ENCODE results near the gene CSNK2A1. TPM values are rescaled to one million over a fixed set of nuclear protein-coding genes. Genes with fewer than 3 reads are reported as not detected.

CSNK2A1 gene
- 100 to 1,000 TPM in 1 of 4 donors, 10 to 100 TPM in 3; 24.0 to 107 (median 33.8) TPM for polyA plus RNA-seq
- long read RNA-seq, donor 1, full-length matches to known transcripts: 55 of 66 reads
- long read RNA-seq, donor 1, partial matches to known transcripts: 11 of 66 reads
- long read RNA-seq, donor 1, other reads (novel, unspliced or antisense): 0 of 66 reads
- long read RNA-seq, donor 2, full-length matches to known transcripts: 8 of 8 reads
- long read RNA-seq, donor 2, partial matches to known transcripts: 0 of 8 reads
- long read RNA-seq, donor 2, other reads (novel, unspliced or antisense): 0 of 8 reads
- long read RNA-seq, donor 3, full-length matches to known transcripts: 16 of 23 reads
- long read RNA-seq, donor 3, partial matches to known transcripts: 7 of 23 reads
- long read RNA-seq, donor 3, other reads (novel, unspliced or antisense): 0 of 23 reads
- long read RNA-seq, donor 4, partial matches to known transcripts: 0 of 3 reads
- long read RNA-seq, donor 4, other reads (novel, unspliced or antisense): 0 of 3 reads
- long read RNA-seq, donor 5, full-length matches to known transcripts: 5 of 5 reads
- long read RNA-seq, donor 5, partial matches to known transcripts: 0 of 5 reads
- long read RNA-seq, donor 5, other reads (novel, unspliced or antisense): 0 of 5 reads
- long read RNA-seq, donor 6, full-length matches to known transcripts: 19 of 19 reads
- long read RNA-seq, donor 6, partial matches to known transcripts: 0 of 19 reads
- long read RNA-seq, donor 6, other reads (novel, unspliced or antisense): 0 of 19 reads
- long read RNA-seq, donor 7, full-length matches to known transcripts: 48 of 48 reads
- long read RNA-seq, donor 7, partial matches to known transcripts: 0 of 48 reads
- long read RNA-seq, donor 7, other reads (novel, unspliced or antisense): 0 of 48 reads
- long read RNA-seq, donor 8, full-length matches to known transcripts: 2 of 2 reads
- long read RNA-seq, donor 8, partial matches to known transcripts: 0 of 2 reads
- long read RNA-seq, donor 8, other reads (novel, unspliced or antisense): 0 of 2 reads
- long read RNA-seq, donor 9, full-length matches to known transcripts: 7 of 14 reads
- long read RNA-seq, donor 9, partial matches to known transcripts: 7 of 14 reads
- long read RNA-seq, donor 9, other reads (novel, unspliced or antisense): 0 of 14 reads
- long read RNA-seq, donor 10, full-length matches to known transcripts: 28 of 36 reads
- long read RNA-seq, donor 10, partial matches to known transcripts: 8 of 36 reads
- long read RNA-seq, donor 10, other reads (novel, unspliced or antisense): 0 of 36 reads

- peak within 1 kb of the TSS; percentile 88 to 93 (median 91) for H3K4me3 ChIP-seq (ENCODE audit: low read depth in 1 of 3, low read length in 3 of 3)
- no peak for FAIRE-seq
- 0 to 1% (median 1%) methylated on average over 34 to 44 of the region's 44 CpGs for WGBS, 3 donors
- H3K27me3 ChIP-seq (ENCODE audit: control insufficient read depth in 3 of 3, insufficient read depth in 3 of 3, low read length in 3 of 3): no peaks in the 10 kb centered on the region
- H3K9me3 ChIP-seq (ENCODE audit: control insufficient read depth in 2 of 2, insufficient read depth in 1 of 2, low read depth in 1 of 2, low read length in 1 of 2): no peaks in the 10 kb centered on the region
- DNase-seq: peak; percentile 96 to 99
- H3K36me3 ChIP-seq (ENCODE audit: control insufficient read depth in 3 of 3, insufficient read depth in 2 of 3, low read depth in 1 of 3, low read length in 3 of 3): peaks cover 0 to 3% (median 0%) of the 10 kb centered on the region in 3 donors
- peaks cover 8 to 32% (median 16%) of the 10 kb centered on the region in 3 donors for H3K4me1 ChIP-seq (ENCODE audit: control insufficient read depth in 3 of 3, insufficient read depth in 2 of 3, low read depth in 1 of 3, low read length in 2 of 3)
- peak within 1 kb of the TSS; percentile 93 to 97 (median 94) for H3K27ac ChIP-seq (ENCODE audit: low read depth in 1 of 3, low read length in 2 of 3)
Observed at GRCh38 chr20:543369-544152, at the start of gene CSNK2A1. TSS of gene CSNK2A1 (minus strand) at chr20:543790. CDS start at chr20:508551, 35,239 bp downstream.

GRCh38 chr20:592506-592905 is 48.9 kb upstream of the CSNK2A1 start:
- Histone ChIP-seq H3K4me3 (ENCODE audit: low read depth in 1 of 3, low read length in 3 of 3) (no peak overlapping the region), H3K27ac (ENCODE audit: low read depth in 1 of 3, low read length in 2 of 3) (no peak overlapping the region), H3K27me3 (ENCODE audit: control insufficient read depth in 3 of 3, insufficient read depth in 3 of 3, low read length in 3 of 3) (peaks cover 0 to 3% (median 0%) of the 10 kb centered on the region in 3 donors), H3K9me3 (ENCODE audit: control insufficient read depth in 2 of 2, insufficient read depth in 1 of 2, low read depth in 1 of 2, low read length in 1 of 2) (no peaks in the 10 kb centered on the region), H3K4me1 (ENCODE audit: control insufficient read depth in 3 of 3, insufficient read depth in 2 of 3, low read depth in 1 of 3, low read length in 2 of 3) (no peaks in the 10 kb centered on the region), H3K36me3 (ENCODE audit: control insufficient read depth in 3 of 3, insufficient read depth in 2 of 3, low read depth in 1 of 3, low read length in 3 of 3) (no peaks in the 10 kb centered on the region)
- FAIRE-seq (no peak), DNase-seq (no peak)
- 82 to 87% (median 82%) methylated on average over 7 of the region's 7 CpGs for WGBS, 3 donors

- FAIRE-seq: no peak
- no peak for DNase-seq
Observed at GRCh38 chr20:591941-592340, 48.4 kb upstream of the CSNK2A1 start.

GRCh38 chr20:588932-589672 is 45.5 kb upstream of the CSNK2A1 start:
- WGBS, 3 donors: 75 to 82% (median 80%) methylated on average over 10 of the region's 10 CpGs
- Histone ChIP-seq H3K4me3 (ENCODE audit: low read depth in 1 of 3, low read length in 3 of 3) (no peak overlapping the region), H3K4me1 (ENCODE audit: control insufficient read depth in 3 of 3, insufficient read depth in 2 of 3, low read depth in 1 of 3, low read length in 2 of 3) (no peaks in the 10 kb centered on the region), H3K36me3 (ENCODE audit: control insufficient read depth in 3 of 3, insufficient read depth in 2 of 3, low read depth in 1 of 3, low read length in 3 of 3) (no peaks in the 10 kb centered on the region), H3K9me3 (ENCODE audit: control insufficient read depth in 2 of 2, insufficient read depth in 1 of 2, low read depth in 1 of 2, low read length in 1 of 2) (no peaks in the 10 kb centered on the region), H3K27me3 (ENCODE audit: control insufficient read depth in 3 of 3, insufficient read depth in 3 of 3, low read length in 3 of 3) (peaks cover 0 to 3% (median 0%) of the 10 kb centered on the region in 3 donors), H3K27ac (ENCODE audit: low read depth in 1 of 3, low read length in 2 of 3) (no peak overlapping the region)
- FAIRE-seq (no peak), DNase-seq (no peak)

More at GRCh38 chr20:591941-592340, 48.4 kb upstream of the CSNK2A1 start:
- H3K9me3 ChIP-seq (ENCODE audit: control insufficient read depth in 2 of 2, insufficient read depth in 1 of 2, low read depth in 1 of 2, low read length in 1 of 2): no peaks in the 10 kb centered on the region
- no peak overlapping the region for H3K4me3 ChIP-seq (ENCODE audit: low read depth in 1 of 3, low read length in 3 of 3)
- no peak overlapping the region for H3K27ac ChIP-seq (ENCODE audit: low read depth in 1 of 3, low read length in 2 of 3)
- peaks cover 0 to 3% (median 0%) of the 10 kb centered on the region in 3 donors for H3K27me3 ChIP-seq (ENCODE audit: control insufficient read depth in 3 of 3, insufficient read depth in 3 of 3, low read length in 3 of 3)
- no peaks in the 10 kb centered on the region for H3K36me3 ChIP-seq (ENCODE audit: control insufficient read depth in 3 of 3, insufficient read depth in 2 of 3, low read depth in 1 of 3, low read length in 3 of 3)
- no peaks in the 10 kb centered on the region for H3K4me1 ChIP-seq (ENCODE audit: control insufficient read depth in 3 of 3, insufficient read depth in 2 of 3, low read depth in 1 of 3, low read length in 2 of 3)
- 68 to 76% (median 71%) methylated on average over 5 of the region's 5 CpGs for WGBS, 3 donors

GRCh38 chr20:588476-588875 is 44.9 kb upstream of the CSNK2A1 start:
- WGBS, 3 donors: 41 to 43% (median 42%) methylated on average over 3 of the region's 3 CpGs
- FAIRE-seq: no peak
- Histone ChIP-seq H3K27ac (ENCODE audit: low read depth in 1 of 3, low read length in 2 of 3) (no peak overlapping the region), H3K27me3 (ENCODE audit: control insufficient read depth in 3 of 3, insufficient read depth in 3 of 3, low read length in 3 of 3) (peaks cover 0 to 3% (median 0%) of the 10 kb centered on the region in 3 donors), H3K36me3 (ENCODE audit: control insufficient read depth in 3 of 3, insufficient read depth in 2 of 3, low read depth in 1 of 3, low read length in 3 of 3) (no peaks in the 10 kb centered on the region), H3K4me3 (ENCODE audit: low read depth in 1 of 3, low read length in 3 of 3) (no peak overlapping the region), H3K4me1 (ENCODE audit: control insufficient read depth in 3 of 3, insufficient read depth in 2 of 3, low read depth in 1 of 3, low read length in 2 of 3) (no peaks in the 10 kb centered on the region), H3K9me3 (ENCODE audit: control insufficient read depth in 2 of 2, insufficient read depth in 1 of 2, low read depth in 1 of 2, low read length in 1 of 2) (no peaks in the 10 kb centered on the region)
- DNase-seq: no peak

- FAIRE-seq (no peak), DNase-seq (no peak)
- no peaks in the 10 kb centered on the region for H3K4me1 ChIP-seq (ENCODE audit: control insufficient read depth in 3 of 3, insufficient read depth in 2 of 3, low read depth in 1 of 3, low read length in 2 of 3)
- peaks cover 0 to 3% (median 0%) of the 10 kb centered on the region in 3 donors for H3K27me3 ChIP-seq (ENCODE audit: control insufficient read depth in 3 of 3, insufficient read depth in 3 of 3, low read length in 3 of 3)
- H3K9me3 ChIP-seq (ENCODE audit: control insufficient read depth in 2 of 2, insufficient read depth in 1 of 2, low read depth in 1 of 2, low read length in 1 of 2): no peaks in the 10 kb centered on the region
- H3K27ac ChIP-seq (ENCODE audit: low read depth in 1 of 3, low read length in 2 of 3): no peak overlapping the region
- no peaks in the 10 kb centered on the region for H3K36me3 ChIP-seq (ENCODE audit: control insufficient read depth in 3 of 3, insufficient read depth in 2 of 3, low read depth in 1 of 3, low read length in 3 of 3)
- H3K4me3 ChIP-seq (ENCODE audit: low read depth in 1 of 3, low read length in 3 of 3): no peak overlapping the region
- WGBS, 3 donors: 72 to 75% (median 75%) methylated on average over 7 of the region's 7 CpGs
Observed at GRCh38 chr20:584971-585301, 41.3 kb upstream of the CSNK2A1 start.
